Fibroblast of skin of left quadriceps (primary cell): ENCODE results near the gene LMBRD1.
"Not testable (repeated sequence)": the region's sequence is repeated elsewhere in the genome, so short reads cannot be mapped to it uniquely, and the experiment has no call there.

Experiments
- DNase-seq, 2 experiments: peaks; one replicate each; pipeline ENCODE4 v3.0.0-alpha.2; 2013; ENCODE audit warnings: low read depth in 2 of 2

The LMBRD1 gene

DNA sequence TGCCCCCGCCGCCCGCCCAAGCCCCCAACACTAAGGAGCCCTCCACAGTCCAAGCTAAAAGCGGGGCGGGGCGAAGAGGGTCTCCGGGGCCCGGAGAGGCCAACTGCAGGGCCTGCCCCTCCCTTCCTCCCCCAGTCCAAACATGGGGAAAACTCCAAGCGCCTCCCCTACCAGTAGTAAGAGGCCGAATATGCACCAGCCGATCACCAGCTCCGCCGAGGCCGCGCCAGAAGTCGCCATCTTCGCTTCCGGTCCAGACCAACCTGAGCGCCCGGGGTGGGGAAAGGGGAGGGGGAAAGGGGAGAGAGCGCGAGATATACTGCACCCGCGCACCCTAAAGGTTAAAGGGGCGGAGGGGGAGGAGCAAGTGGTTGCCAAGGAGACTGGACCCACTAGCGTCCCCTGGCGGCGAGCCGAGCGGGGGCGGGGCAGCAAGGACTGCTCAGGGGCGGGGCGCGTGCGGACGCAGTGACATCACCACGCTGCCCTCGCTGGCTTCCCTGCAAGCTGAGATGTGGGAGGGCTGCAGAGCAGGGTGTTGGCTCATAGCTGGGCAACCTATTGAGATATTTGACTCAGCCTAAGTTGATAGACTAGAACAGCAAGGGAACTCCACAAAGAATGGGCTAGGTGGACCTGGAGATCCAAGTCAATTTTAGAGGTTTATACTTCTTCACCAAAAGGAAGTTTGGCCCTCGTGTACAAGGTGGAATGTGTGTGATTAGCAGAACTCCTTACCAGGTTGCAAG lies at the start of gene LMBRD1:
LMBRD1 (minus strand) TSS at position 369 of the 749 bp plus-strand sequence; CDS start at position 240, 129 bp downstream.
- peak; percentile 84 to 86 for DNase-seq

DNA sequence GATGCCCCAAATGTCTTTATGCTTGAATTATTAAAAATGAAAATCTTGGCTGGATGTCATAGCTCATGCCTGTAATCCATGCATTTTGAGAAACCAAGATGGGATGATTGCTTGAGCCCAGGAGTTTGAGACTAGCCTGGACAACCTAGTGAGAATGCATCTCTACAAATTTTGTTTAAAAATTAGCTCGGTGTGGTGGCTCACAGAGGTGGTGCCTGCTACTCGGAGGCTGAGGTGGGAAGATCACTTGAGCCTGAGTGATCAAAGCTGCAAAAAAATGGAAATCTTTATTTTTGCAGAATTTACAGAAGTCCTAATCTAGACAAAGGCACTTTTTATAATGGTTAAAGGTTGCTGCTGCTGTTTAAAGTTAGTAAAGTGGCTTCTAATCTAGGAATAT lies 49.5 kb upstream of the LMBRD1 start:
- DNase-seq: no peak

GRCh38 chr6:69843189-69843588 lies 46.4 kb upstream of the LMBRD1 start:
- no peak for DNase-seq

- DNase-seq: no peak
Observed at GRCh38 chr6:69841862-69842261, 45.1 kb upstream of the LMBRD1 start.

DNA sequence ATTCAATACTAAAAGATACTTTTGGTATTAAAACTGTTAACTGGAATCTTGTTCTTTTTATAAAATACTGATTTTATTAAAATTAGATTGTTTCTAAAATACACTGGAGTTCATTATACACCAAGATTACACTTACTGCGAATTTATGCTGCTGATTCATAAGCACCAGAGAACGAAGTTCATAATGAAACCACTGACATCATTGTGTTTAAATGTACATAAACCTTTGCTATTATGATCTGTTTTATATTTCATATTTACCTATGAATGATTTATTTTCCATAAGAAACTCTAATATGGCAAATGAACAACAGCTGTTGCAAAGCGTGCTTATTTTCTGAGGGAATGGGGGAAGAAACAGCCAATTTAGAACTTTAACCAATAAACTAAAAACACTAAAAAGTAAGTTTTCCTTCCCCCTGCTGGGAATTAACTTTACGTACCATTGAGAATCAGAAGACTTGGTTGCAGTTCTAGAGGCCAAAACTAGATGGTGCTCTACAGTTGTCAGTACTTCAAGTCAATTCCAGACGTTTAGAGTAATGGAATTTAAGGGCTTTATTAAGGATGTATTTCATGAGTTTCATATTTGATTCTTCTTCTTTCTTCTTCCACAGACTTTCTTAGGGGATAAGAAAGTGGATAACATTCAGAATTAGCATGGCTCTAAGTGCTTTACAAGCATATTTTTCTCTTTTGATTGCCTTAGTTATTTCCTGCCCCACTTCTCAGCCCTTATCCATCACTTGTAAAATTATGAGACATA lies 38.8 kb upstream of the LMBRD1 start:
- DNase-seq: peak; percentile 49 to 53

DNA sequence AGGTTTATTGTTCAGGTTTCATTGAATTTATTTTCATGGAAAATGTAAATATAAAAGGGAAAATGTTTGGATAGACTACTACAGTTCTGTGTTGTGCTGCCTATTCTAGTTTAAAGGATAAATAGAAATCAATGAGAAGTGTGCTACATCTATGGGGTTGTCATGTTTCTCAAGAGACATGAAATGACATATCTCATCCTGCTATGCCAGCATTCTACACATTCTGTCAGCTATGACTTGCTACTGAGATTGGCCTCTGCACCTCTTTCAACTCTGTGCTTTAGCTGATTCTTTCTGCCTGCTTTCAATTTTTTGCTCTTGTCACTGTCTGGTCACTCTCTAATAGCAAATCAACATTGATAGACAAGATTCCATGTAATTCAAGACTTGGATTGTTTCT lies 35.7 kb upstream of the LMBRD1 start:
- no peak for DNase-seq

- peak; percentile 16 to 34 for DNase-seq
Observed at GRCh38 chr6:69827276-69827893, 30.6 kb upstream of the LMBRD1 start.

GRCh38 chr6:69825904-69826303 lies 29.1 kb upstream of the LMBRD1 start:
- DNase-seq: peak; percentile 15 to 21

DNA sequence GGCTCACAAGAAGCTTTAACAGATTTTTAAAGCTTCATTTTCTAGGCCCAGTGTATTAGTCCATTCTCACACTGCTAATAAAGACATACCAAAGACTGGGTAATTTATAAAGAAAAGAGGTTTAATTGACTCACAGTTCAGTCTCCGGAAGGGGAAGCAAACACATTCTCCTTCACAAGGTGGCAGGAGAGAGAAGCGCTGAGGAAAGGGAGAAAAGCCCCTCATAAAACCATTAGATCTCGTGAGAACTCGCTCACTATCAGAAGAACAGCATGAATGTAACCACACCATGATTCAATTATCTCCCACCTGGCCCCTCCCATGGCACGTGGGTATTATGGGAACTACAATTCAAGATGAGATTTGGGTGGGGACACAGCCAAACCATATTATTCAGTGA lies 27.5 kb upstream of the LMBRD1 start:
- DNase-seq: not testable (repeated sequence)

- DNase-seq: no peak
Observed at GRCh38 chr6:69820438-69820837, 23.6 kb upstream of the LMBRD1 start.

DNA sequence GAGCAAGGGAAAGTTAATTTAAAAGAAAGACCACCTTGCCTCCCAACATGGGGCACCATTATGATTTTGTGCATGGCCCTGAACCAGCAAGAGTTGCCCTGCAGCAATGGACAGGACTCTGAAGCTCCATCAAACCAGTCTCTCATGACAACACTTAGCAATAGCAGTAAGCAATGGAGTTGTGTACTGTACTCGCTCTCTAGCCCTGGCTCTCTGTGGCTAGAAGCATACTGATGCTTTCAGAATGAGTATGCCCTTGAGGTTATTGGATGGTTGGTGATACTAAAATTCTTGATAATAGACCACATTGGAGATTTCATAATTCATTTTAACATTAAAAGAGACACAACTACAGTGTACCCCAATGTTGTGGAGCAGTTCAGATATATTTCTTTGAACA lies 23.2 kb upstream of the LMBRD1 start:
- no peak for DNase-seq

- DNase-seq: no peak
Observed at GRCh38 chr6:69819138-69819537, 22.3 kb upstream of the LMBRD1 start.

DNA sequence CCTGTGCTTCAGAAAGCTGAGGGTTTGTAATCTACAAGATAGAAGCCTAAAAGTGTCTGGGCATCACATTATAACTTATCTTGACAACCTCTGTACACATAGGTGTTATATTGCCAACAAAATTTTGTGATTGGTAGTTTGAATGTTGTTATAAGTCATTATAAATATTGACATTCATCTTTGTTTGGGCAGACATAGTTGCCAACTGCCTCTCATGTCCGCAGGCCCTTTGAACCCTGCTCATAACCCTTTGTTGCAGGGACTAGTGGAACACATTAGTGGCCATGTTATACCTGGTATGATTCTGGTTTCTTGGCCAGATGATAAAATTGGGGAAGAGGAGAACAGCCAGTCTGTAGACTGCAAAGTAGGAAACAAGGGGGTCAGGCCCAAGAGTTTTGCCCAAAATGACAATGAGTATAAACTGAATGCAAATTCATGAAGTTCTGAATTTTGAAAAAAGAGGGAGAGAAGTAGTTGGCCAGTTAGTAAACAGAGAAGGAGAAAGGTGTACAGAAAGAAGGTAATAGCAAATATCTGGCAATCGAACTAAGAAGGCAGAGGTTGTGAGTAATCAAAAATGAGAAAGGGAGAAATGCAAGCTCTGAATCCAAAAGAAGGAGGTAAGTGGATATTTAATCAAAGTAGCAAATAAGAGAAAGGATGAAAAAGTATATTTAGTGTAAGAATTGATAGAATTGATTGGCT lies 21.6 kb upstream of the LMBRD1 start:
- no peak for DNase-seq

GRCh38 chr6:69817358-69817757 lies 20.5 kb upstream of the LMBRD1 start:
- DNase-seq: no peak

DNA sequence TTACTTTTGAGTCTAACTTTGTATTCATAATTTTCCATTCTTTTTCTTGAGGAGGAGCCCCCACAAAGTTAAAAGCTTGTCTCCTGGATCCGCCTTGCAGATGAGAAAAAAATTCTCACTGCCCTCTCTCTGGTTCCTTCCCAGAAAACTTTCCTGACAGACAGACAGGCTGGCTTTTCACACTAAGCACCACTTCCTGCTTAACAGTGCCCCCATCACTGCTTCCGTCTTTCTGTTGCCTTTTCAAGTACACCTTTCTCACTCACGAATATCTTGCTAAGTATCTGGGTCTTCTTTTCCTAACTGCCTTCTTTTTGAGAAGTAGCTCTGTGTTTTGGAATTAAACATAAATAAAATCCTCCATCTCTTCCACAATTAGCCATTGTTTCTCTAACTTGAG lies 19.8 kb upstream of the LMBRD1 start:
- no peak for DNase-seq

DNA sequence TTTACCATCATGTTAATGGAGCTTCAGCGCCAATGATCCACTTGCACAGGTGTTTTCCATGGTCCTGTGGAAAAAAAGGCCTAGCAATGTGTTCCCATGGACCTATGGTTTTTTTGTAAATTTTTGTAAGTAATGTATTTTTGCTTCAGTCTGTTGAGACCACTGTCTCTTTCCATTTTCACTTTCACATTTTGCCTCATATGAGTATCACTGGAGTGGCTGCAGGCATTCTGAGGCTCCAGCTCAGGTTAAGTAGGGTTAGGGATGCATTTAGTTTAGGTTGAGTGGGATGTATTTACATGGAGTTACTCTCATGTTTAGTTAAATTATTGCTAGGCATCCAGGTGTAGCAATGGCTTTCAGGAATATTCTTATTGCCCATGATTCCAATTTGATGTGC lies 19.2 kb upstream of the LMBRD1 start:
- DNase-seq: no peak

- DNase-seq: no peak
Observed at GRCh38 chr6:69813508-69813907, 16.7 kb upstream of the LMBRD1 start.

GRCh38 chr6:69812746-69813427 lies 16.1 kb upstream of the LMBRD1 start:
- DNase-seq: no peak

DNA sequence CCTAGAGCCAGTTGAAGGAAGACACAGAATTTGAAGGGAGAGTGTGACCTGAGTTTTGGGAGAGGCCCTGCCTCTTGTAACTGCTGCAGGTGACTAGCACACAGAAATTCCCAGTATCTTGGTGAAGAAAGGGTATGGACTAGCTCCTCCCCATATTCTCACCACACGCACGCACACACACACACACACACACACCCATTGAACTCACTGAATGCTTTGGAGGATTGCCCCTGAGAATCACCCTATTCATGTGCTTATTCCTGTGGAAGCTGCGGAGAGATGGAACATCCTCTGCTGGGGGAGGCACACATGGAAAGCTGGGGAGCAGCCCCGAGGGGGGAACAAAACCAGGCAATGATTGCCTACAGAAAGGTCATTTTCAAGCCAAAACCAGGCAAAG lies 6.2 kb upstream of the LMBRD1 start:
- DNase-seq: no peak

- no peak for DNase-seq
Observed at GRCh38 chr6:69801711-69802110, 4.9 kb upstream of the LMBRD1 start.

GRCh38 chr6:69801225-69801624 lies 4.4 kb upstream of the LMBRD1 start:
- no peak for DNase-seq

DNA sequence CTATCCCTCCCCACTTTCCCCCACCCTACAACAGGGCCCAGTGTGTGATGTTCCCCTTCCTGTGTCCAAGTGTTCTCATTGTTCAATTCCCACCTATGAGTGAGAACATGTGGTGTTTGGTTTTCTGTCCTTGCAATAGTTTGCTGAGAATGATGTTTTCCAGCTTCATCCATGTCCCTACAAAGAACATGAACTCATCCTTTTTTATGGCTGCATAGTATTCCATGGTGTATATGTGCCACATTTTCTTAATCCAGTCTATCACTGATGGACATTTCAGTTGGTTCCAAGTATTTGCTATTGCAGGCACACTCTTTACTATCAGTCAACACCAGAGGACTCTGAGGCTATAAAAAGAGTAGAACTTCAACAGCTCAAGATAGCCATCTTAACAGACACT lies 2.0 kb upstream of the LMBRD1 start:
- DNase-seq: not testable (repeated sequence)
